KOPT-K1 (cell line): ENCODE results near the gene CTBP1.

Source experiments
- H3K27ac ChIP-seq: fragments of 200-600 bp; sonication (generic); 2 replicates; pipeline ENCODE4 v1.5.1; 2016; ENCODE audit warnings: antibody characterized with exemption, mild to moderate bottlenecking, low read depth, low read length; ENCODE audit not compliant: poor library complexity, severe bottlenecking
- H3K36me3 ChIP-seq: fragments of 200-600 bp; sonication (generic); 2 replicates; pipeline ENCODE4 v1.5.1; 2017; ENCODE audit warnings: antibody characterized with exemption, mild to moderate bottlenecking, low read length, moderate library complexity; ENCODE audit not compliant: insufficient read depth
- H3K9me3 ChIP-seq: fragments of 200-600 bp; sonication (generic); 2 replicates; pipeline ENCODE4 v1.5.1; 2017; ENCODE audit warnings: antibody characterized with exemption, low read length, mild to moderate bottlenecking; ENCODE audit not compliant: insufficient read depth, poor library complexity, severe bottlenecking

The CTBP1 gene

GRCh38 chr4:1201851-1202525 lies 46.9 kb downstream of the CTBP1 start:
- Histone ChIP-seq H3K36me3 (peaks cover 34% of the 10 kb centered on the region), H3K9me3 (no peaks in the 10 kb centered on the region), H3K27ac (peak overlapping the region; percentile 100)

- peak overlapping the region; percentile 100 for H3K27ac ChIP-seq
- H3K9me3 ChIP-seq = no peaks in the 10 kb centered on the region
- H3K36me3 ChIP-seq = peaks cover 48% of the 10 kb centered on the region
Observed at GRCh38 chr4:1200425-1201035, 48.4 kb downstream of the CTBP1 start.

GRCh38 chr4:1199556-1200331 lies 49.2 kb downstream of the CTBP1 start:
- no peaks in the 10 kb centered on the region for H3K9me3 ChIP-seq
- H3K27ac ChIP-seq = peak overlapping the region; percentile 100
- peaks cover 48% of the 10 kb centered on the region for H3K36me3 ChIP-seq

- H3K27ac ChIP-seq = no peak overlapping the region
- H3K9me3 ChIP-seq = no peaks in the 10 kb centered on the region
- peaks cover 41% of the 10 kb centered on the region for H3K36me3 ChIP-seq
Observed at GRCh38 chr4:1198098-1198844, 50.7 kb downstream of the CTBP1 start.

GRCh38 chr4:1196421-1197183 lies 52.3 kb downstream of the CTBP1 start:
- H3K27ac ChIP-seq = no peak overlapping the region
- peaks cover 41% of the 10 kb centered on the region for H3K36me3 ChIP-seq
- no peaks in the 10 kb centered on the region for H3K9me3 ChIP-seq

- H3K9me3 ChIP-seq = no peaks in the 10 kb centered on the region
- peaks cover 41% of the 10 kb centered on the region for H3K36me3 ChIP-seq
- H3K27ac ChIP-seq = no peak overlapping the region
Observed at GRCh38 chr4:1195891-1196401, 53.0 kb downstream of the CTBP1 start.

- no peak overlapping the region for H3K27ac ChIP-seq
- H3K36me3 ChIP-seq = peaks cover 41% of the 10 kb centered on the region
Observed at GRCh38 chr4:1195109-1195671, 53.7 kb downstream of the CTBP1 start.

GRCh38 chr4:1194010-1194900 lies 54.7 kb downstream of the CTBP1 start:
- no peak overlapping the region for H3K27ac ChIP-seq
- no peaks in the 10 kb centered on the region for H3K9me3 ChIP-seq
- H3K36me3 ChIP-seq = peaks cover 41% of the 10 kb centered on the region

More at GRCh38 chr4:1195109-1195671, 53.7 kb downstream of the CTBP1 start:
- no peaks in the 10 kb centered on the region for H3K9me3 ChIP-seq

- Histone ChIP-seq H3K36me3 (peaks cover 34% of the 10 kb centered on the region), H3K27ac (no peak overlapping the region), H3K9me3 (no peaks in the 10 kb centered on the region)
Observed at GRCh38 chr4:1193206-1194009, 55.5 kb downstream of the CTBP1 start.

GRCh38 chr4:1192493-1193205 lies 56.3 kb downstream of the CTBP1 start:
- Histone ChIP-seq H3K9me3 (no peaks in the 10 kb centered on the region), H3K27ac (no peak overlapping the region), H3K36me3 (peaks cover 26% of the 10 kb centered on the region)

- Histone ChIP-seq H3K9me3 (no peaks in the 10 kb centered on the region), H3K36me3 (peaks cover 21% of the 10 kb centered on the region), H3K27ac (no peak overlapping the region)
Observed at GRCh38 chr4:1192091-1192492, 56.8 kb downstream of the CTBP1 start.

- Histone ChIP-seq H3K36me3 (peaks cover 16% of the 10 kb centered on the region), H3K9me3 (no peaks in the 10 kb centered on the region), H3K27ac (no peak overlapping the region)
Observed at GRCh38 chr4:1191621-1192020, 57.3 kb downstream of the CTBP1 start.
